ENCODE data around the gene DPP4.
A peak's percentile ranks its signal among the peaks of the same experiment; 100 is the strongest.
"Not testable (repeated sequence)": the region's sequence is repeated elsewhere in the genome, so short reads cannot be mapped to it uniquely, and the experiment has no call there.

Gene DPP4

GRCh38 chr2:161982548-161983330, 91.3 kb downstream of the DPP4 start:
- DNase-seq, result no peak

GRCh38 chr2:161981679-161982250, 92.2 kb downstream of the DPP4 start:
- DNase-seq, result no peak

GRCh38 chr2:161980976-161981375, 93.0 kb downstream of the DPP4 start:
- no peak for DNase-seq

GRCh38 chr2:161979490-161979889, 94.5 kb downstream of the DPP4 start:
- DNase-seq, result no peak

- DNase-seq, result not testable (repeated sequence)
Measured at GRCh38 chr2:161977926-161978325, 96.1 kb downstream of the DPP4 start.

- DNase-seq, result no peak
Measured at GRCh38 chr2:161976917-161977316, 97.1 kb downstream of the DPP4 start.

- no peak for DNase-seq
Measured at GRCh38 chr2:161976295-161976694, 97.7 kb downstream of the DPP4 start.

- no peak for DNase-seq
Measured at GRCh38 chr2:161975813-161976160, 98.2 kb downstream of the DPP4 start.

- no peak for DNase-seq
Measured at GRCh38 chr2:161975062-161975812, 98.8 kb downstream of the DPP4 start.

GRCh38 chr2:161974461-161974860, 99.6 kb downstream of the DPP4 start:
- no peak for DNase-seq

GRCh38 chr2:161972866-161973265, 101.1 kb downstream of the DPP4 start:
- DNase-seq, result no peak

- DNase-seq, result no peak
Measured at GRCh38 chr2:161972232-161972631, 101.8 kb downstream of the DPP4 start.

- no peak for DNase-seq
Measured at GRCh38 chr2:161971551-161971950, 102.5 kb downstream of the DPP4 start.

GRCh38 chr2:161969159-161969558, 104.9 kb downstream of the DPP4 start:
- no peak for DNase-seq

- no peak for DNase-seq
Measured at GRCh38 chr2:161965994-161966393, 108.0 kb downstream of the DPP4 start.

- no peak for DNase-seq
Measured at GRCh38 chr2:161964160-161964559, 109.9 kb downstream of the DPP4 start.

GRCh38 chr2:161962160-161962559, 111.9 kb downstream of the DPP4 start:
- DNase-seq, result no peak

- no peak for DNase-seq
Measured at GRCh38 chr2:161961061-161961460, 113.0 kb downstream of the DPP4 start.

GRCh38 chr2:161956738-161957137, 117.3 kb downstream of the DPP4 start:
- DNase-seq, result peak; percentile 24

GRCh38 chr2:161955211-161955610, 118.8 kb downstream of the DPP4 start:
- no peak for DNase-seq

GRCh38 chr2:161954103-161954502, 119.9 kb downstream of the DPP4 start:
- DNase-seq, result no peak

- DNase-seq, result not testable (repeated sequence)
Measured at GRCh38 chr2:161953367-161953766, 120.6 kb downstream of the DPP4 start.

GRCh38 chr2:161952783-161953191, 121.2 kb downstream of the DPP4 start:
- DNase-seq, result no peak

GRCh38 chr2:161947836-161948235, 126.2 kb downstream of the DPP4 start:
- no peak for DNase-seq
